Measurements from ENCODE around the gene KRT17.
A peak's percentile ranks its signal among the peaks of the same experiment; 100 is the strongest.
"Not testable (repeated sequence)": the region's sequence is repeated elsewhere in the genome, so short reads cannot be mapped to it uniquely, and the experiment has no call there.

The KRT17 gene

DNA sequence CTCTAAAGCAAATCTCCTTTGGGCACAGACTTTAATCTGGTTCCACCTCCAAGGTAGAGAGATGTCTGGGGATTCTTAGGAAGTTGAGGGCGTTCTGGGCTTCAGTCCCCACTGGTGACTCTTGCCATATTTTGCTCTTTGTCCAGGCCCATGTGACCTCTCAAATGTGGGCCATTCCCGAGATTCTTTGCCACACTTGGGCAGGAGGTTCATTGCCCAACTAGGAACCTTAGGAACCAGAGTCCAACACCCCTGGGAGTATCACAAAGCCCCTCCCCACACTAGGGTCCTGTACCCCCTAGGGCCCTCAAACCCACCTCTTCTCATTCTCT, 44.2 kb downstream of the KRT17 start:
- Histone ChIP-seq H3K4me2 (ENCODE audit: low read length) (no peak overlapping the region), H3K9ac (ENCODE audit: low read length) (no peak overlapping the region), H3K27ac (ENCODE audit: low read length) (no peak overlapping the region), H3K27me3 (ENCODE audit: low read depth, low read length) (peaks cover 16% of the 10 kb centered on the region), H2AFZ (ENCODE audit: low read depth, low read length) (peak overlapping the region; percentile 28; the same call in 1 of the 2 replicates), H3K79me2 (ENCODE audit: low read length) (no peaks in the 10 kb centered on the region), H3K9me3 (ENCODE audit: insufficient read depth, low read length) (no peaks in the 10 kb centered on the region), H3K4me3 (ENCODE audit: low read length) (no peak overlapping the region), H3K36me3 (replicated peaks; ENCODE audit: low read depth, low read length) (no peaks in the 10 kb centered on the region), H3K4me1 (ENCODE audit: low read length) (no peaks in the 10 kb centered on the region; the same call in 1 of the 2 replicates), H4K20me1 (ENCODE audit: insufficient read depth, low read length) (no peaks in the 10 kb centered on the region)
- TF ChIP-seq, protein P1, sequence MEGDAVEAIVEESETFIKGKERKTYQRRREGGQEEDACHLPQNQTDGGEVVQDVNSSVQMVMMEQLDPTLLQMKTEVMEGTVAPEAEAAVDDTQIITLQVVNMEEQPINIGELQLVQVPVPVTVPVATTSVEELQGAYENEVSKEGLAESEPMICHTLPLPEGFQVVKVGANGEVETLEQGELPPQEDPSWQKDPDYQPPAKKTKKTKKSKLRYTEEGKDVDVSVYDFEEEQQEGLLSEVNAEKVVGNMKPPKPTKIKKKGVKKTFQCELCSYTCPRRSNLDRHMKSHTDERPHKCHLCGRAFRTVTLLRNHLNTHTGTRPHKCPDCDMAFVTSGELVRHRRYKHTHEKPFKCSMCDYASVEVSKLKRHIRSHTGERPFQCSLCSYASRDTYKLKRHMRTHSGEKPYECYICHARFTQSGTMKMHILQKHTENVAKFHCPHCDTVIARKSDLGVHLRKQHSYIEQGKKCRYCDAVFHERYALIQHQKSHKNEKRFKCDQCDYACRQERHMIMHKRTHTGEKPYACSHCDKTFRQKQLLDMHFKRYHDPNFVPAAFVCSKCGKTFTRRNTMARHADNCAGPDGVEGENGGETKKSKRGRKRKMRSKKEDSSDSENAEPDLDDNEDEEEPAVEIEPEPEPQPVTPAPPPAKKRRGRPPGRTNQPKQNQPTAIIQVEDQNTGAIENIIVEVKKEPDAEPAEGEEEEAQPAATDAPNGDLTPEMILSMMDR (IDR thresholded peaks at IDR 0.05; ENCODE audit: low read depth, low read length), result no peak
- no peak for TF ChIP-seq EZH2phosphoT487 (IDR thresholded peaks at IDR 0.05; ENCODE audit: low read depth)

GRCh38 chr17:41579484-41580243, 44.7 kb downstream of the KRT17 start:
- Histone ChIP-seq H3K4me1 (ENCODE audit: low read length) (no peaks in the 10 kb centered on the region; the same call in 1 of the 2 replicates), H3K27me3 (ENCODE audit: low read depth, low read length) (peaks cover 16% of the 10 kb centered on the region), H3K36me3 (replicated peaks; ENCODE audit: low read depth, low read length) (no peaks in the 10 kb centered on the region), H3K9ac (ENCODE audit: low read length) (peak overlapping the region; percentile 48), H3K9me3 (ENCODE audit: insufficient read depth, low read length) (no peaks in the 10 kb centered on the region), H3K27ac (ENCODE audit: low read length) (no peak overlapping the region), H3K4me3 (ENCODE audit: low read length) (peak overlapping the region; percentile 78), H3K79me2 (ENCODE audit: low read length) (no peaks in the 10 kb centered on the region), H2AFZ (ENCODE audit: low read depth, low read length) (peak overlapping the region; percentile 96), H3K4me2 (ENCODE audit: low read length) (peak overlapping the region; percentile 92), H4K20me1 (ENCODE audit: insufficient read depth, low read length) (no peaks in the 10 kb centered on the region)
- TF ChIP-seq, protein P1 (IDR thresholded peaks at IDR 0.05; ENCODE audit: low read depth, low read length), result peak; percentile 70
- no peak for TF ChIP-seq EZH2phosphoT487 (IDR thresholded peaks at IDR 0.05; ENCODE audit: low read depth)

GRCh38 chr17:41578971-41579370, 45.4 kb downstream of the KRT17 start:
- H3K9ac ChIP-seq (ENCODE audit: low read length), result peak overlapping the region; percentile 48; the same call in 1 of the 2 replicates
- no peaks in the 10 kb centered on the region for H3K9me3 ChIP-seq (ENCODE audit: insufficient read depth, low read length)
- H3K4me3 ChIP-seq (ENCODE audit: low read length), result peak overlapping the region; percentile 78
- no peak overlapping the region; the same call in 1 of the 2 replicates for H2AFZ ChIP-seq (ENCODE audit: low read depth, low read length)
- H3K36me3 ChIP-seq (replicated peaks; ENCODE audit: low read depth, low read length), result no peaks in the 10 kb centered on the region
- no peaks in the 10 kb centered on the region for H4K20me1 ChIP-seq (ENCODE audit: insufficient read depth, low read length)
- peak overlapping the region; percentile 92 for H3K4me2 ChIP-seq (ENCODE audit: low read length)
- no peaks in the 10 kb centered on the region for H3K79me2 ChIP-seq (ENCODE audit: low read length)
- TF ChIP-seq, protein P1 (IDR thresholded peaks at IDR 0.05; ENCODE audit: low read depth, low read length), result no peak
- TF ChIP-seq EZH2phosphoT487 (IDR thresholded peaks at IDR 0.05; ENCODE audit: low read depth), result no peak
- peaks cover 16% of the 10 kb centered on the region for H3K27me3 ChIP-seq (ENCODE audit: low read depth, low read length)
- H3K27ac ChIP-seq (ENCODE audit: low read length), result no peak overlapping the region
- H3K4me1 ChIP-seq (ENCODE audit: low read length), result no peaks in the 10 kb centered on the region; the same call in 1 of the 2 replicates

DNA sequence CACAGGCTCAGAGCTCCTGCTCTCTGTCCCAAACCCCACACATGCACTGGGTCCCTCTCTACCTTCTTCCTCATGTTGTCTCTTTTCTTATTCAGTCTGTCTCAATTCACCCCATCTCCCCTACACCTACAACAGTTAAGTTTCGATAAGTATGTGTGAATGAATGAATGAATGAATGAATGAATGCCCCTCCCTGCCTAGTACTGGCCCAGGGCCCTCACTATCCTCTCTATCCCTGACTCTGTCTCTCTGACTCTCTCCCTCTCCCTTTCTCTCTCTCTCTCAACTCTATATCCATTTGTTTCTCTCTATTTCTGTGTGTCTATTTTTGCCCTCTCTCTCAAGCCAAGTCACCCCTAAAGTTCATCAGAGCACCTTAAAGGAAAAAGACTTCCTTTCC, 45.8 kb downstream of the KRT17 start:
- H3K4me2 ChIP-seq (ENCODE audit: low read length), result no peak overlapping the region

DNA sequence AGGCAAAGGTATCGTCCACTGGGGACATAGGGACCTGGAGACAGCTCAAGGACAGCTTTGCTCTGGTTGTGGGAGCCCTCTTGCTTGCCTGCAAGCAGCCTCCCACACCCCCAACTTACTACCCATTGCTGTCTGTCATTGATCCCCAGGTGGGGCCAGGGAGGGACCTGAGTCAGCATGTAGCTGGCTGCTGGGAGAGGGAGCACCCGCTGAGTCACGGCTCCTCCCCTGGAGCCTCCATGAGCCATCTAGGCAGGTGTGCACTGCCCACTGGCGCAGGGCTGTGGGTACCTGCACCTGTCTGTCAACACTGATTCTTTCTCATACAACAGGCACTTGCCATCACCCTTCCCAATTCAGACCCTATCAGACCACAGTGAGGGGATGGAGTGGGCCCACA, 47.6 kb downstream of the KRT17 start:
- H3K27me3 ChIP-seq (ENCODE audit: low read depth, low read length), result peaks cover 30% of the 10 kb centered on the region
- H3K4me3 ChIP-seq (ENCODE audit: low read length); H3K27ac ChIP-seq (ENCODE audit: low read length); H3K9ac ChIP-seq (ENCODE audit: low read length); H3K36me3 ChIP-seq (replicated peaks; ENCODE audit: low read depth, low read length); H3K4me1 ChIP-seq (ENCODE audit: low read length); H3K79me2 ChIP-seq (ENCODE audit: low read length); H3K4me2 ChIP-seq (ENCODE audit: low read length); H3K9me3 ChIP-seq (ENCODE audit: insufficient read depth, low read length); H2AFZ ChIP-seq (ENCODE audit: low read depth, low read length); H4K20me1 ChIP-seq (ENCODE audit: insufficient read depth, low read length): not testable (repeated sequence)

More for the DNA sequence above, 45.8 kb downstream of the KRT17 start:
- Histone ChIP-seq H3K9me3 (ENCODE audit: insufficient read depth, low read length) (no peaks in the 10 kb centered on the region), H3K27me3 (ENCODE audit: low read depth, low read length) (peaks cover 20% of the 10 kb centered on the region), H3K9ac (ENCODE audit: low read length) (no peak overlapping the region), H4K20me1 (ENCODE audit: insufficient read depth, low read length) (no peaks in the 10 kb centered on the region), H3K36me3 (replicated peaks; ENCODE audit: low read depth, low read length) (no peaks in the 10 kb centered on the region), H3K27ac (ENCODE audit: low read length) (no peak overlapping the region), H3K4me3 (ENCODE audit: low read length) (no peak overlapping the region), H3K4me1 (ENCODE audit: low read length) (no peaks in the 10 kb centered on the region; the same call in 1 of the 2 replicates), H2AFZ (ENCODE audit: low read depth, low read length) (no peak overlapping the region), H3K79me2 (ENCODE audit: low read length) (no peaks in the 10 kb centered on the region)
- TF ChIP-seq EZH2phosphoT487 (IDR thresholded peaks at IDR 0.05; ENCODE audit: low read depth), result no peak
- TF ChIP-seq, protein P1 (IDR thresholded peaks at IDR 0.05; ENCODE audit: low read depth, low read length), result no peak

Data from OCI-LY3 (cell line).